NCI-H524 (cell line): ENCODE measurements around the gene ME3.
A peak's percentile ranks its signal among the peaks of the same experiment; 100 is the strongest.
"Not testable (repeated sequence)": the region's sequence is repeated elsewhere in the genome, so short reads cannot be mapped to it uniquely, and the experiment has no call there.

ENCODE experiments used
- DNase-seq, 2 experiments: peaks; one replicate each; lab custom pipeline; 2025; lab: John Stamatoyannopoulos, UW

ME3 gene

DNA sequence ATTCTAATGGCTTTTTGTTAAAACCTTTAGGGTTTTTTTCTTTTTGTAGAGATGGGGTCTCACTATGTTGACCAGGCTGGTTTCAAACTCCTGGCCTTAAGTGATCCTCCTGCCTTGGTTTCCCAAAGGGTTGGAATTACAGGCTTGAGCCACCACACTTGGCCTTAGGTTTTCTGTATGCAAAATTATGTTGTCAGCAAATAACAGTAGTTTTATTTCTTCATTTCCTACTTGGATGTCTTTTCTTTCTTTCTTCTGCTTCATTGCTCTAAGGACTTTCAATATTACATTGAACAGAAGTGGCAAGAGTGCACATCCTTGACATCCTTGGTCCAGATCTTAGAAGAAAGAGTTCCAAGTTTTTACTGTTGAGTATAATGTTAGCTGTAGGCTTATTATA is 245.0 kb downstream of the ME3 start:
- DNase-seq, result no peak

DNA sequence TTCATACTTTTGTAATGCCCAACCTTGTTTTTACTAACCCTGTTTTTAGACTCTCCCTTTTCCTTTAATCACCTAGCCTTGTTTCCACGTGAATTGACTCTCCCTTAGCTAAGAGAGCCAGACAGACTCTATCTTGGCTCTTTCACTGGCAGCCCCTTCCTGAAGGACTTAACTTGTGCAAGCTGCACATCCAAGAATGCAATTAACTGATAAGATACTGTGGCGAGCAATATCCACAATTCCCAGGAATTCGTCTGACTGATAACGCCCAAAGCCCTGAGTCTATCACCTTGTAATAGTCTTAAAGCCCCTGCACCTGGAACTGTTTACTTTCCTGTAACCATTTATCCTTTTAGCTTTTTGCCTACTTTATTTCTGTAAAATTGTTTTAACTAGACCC is 248.9 kb downstream of the ME3 start:
- DNase-seq, result not testable (repeated sequence)

- DNase-seq, result no peak
These were observed 250.0 kb downstream of the ME3 start for GRCh38 chr11:86422371-86422770.

- DNase-seq, result no peak
These were observed 250.5 kb downstream of the ME3 start for GRCh38 chr11:86421946-86422345.

DNA sequence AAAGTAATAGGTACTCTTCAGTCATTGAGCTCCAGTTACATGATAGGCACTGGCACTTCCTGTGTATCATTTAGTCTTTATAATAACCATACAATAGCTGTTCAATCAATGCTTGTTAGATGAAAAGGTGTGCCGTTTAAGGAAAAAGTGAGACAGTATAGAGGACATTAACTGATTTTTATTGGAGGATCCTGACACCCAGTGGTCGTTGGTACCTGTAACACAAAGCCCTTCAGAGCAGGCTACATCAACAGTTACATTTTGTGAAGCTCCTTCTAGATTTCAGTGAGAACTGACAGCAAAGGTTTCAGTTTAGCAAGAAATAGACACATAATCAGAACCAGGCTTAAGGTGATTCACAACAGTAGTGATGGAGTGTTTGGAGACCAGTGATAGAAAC is 253.5 kb downstream of the ME3 start:
- peak in 1 of 2 experiments; percentile 14 for DNase-seq

- DNase-seq, result no peak
These were observed 253.9 kb downstream of the ME3 start for GRCh38 chr11:86418513-86418912.

- no peak for DNase-seq
These were observed 254.3 kb downstream of the ME3 start for GRCh38 chr11:86418106-86418505.

- DNase-seq, result not testable (repeated sequence)
These were observed 255.5 kb downstream of the ME3 start for GRCh38 chr11:86416951-86417350.

GRCh38 chr11:86416494-86416893 is 255.9 kb downstream of the ME3 start:
- no peak for DNase-seq

DNA sequence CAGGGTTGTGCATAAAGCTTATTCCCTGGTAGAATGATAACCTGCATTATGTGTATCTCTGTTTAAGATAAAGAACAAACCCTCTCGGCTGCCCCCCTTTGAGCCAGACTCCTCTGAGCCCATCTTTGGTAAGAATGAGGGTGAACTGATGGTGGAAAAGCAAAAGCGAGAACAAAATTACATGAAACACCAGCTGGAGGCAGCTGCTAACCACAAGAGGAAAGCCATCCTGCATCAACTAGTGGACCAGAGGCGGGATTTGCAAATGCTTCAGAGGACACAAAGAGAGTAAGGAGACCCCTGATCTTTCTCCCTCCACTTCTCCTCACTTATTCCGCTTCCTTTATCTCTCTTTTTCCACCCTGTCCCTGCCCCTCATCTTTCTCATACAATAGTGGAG is 257.4 kb downstream of the ME3 start:
- DNase-seq, result no peak

GRCh38 chr11:86414032-86414431 is 258.4 kb downstream of the ME3 start:
- no peak for DNase-seq

DNA sequence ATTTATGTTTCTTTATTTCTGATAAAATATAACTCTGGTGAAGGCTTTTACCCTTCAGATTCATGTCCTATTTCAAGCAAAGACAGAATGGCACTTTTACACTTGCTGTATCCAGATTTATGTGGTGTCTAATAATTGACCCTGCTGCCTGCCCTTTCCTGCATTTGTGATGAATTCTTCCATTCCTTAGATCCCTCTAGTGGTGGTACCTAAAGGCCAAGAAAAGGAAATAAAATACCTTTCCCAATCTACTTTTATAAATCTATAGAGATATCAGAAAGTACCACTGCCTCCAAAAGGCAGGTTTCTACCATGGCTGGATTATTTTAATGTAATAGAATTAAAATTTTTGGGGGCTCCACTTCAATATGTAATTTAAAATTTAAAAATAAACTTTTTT is 263.6 kb downstream of the ME3 start:
- no peak for DNase-seq

GRCh38 chr11:86403458-86403857 is 269.0 kb downstream of the ME3 start:
- DNase-seq, result no peak

DNA sequence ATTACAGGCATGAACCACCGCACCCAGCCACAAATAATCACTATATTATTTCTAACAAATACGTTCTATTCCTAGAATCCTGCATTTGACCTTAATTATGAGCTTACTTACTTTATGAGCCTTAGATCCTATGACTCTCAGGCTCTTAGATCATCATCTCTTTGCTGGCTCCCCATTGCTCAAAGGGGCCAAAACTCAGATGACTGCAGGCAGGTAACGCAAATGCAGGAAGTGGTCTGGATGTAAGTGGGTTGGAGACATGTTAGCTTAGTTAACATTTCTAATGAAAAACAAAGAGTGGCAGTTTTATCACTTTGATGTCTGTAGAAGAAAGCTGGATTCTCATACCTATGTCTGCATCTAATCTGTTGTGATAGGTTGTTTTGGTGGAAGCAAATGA is 274.3 kb downstream of the ME3 start:
- DNase-seq, result no peak

DNA sequence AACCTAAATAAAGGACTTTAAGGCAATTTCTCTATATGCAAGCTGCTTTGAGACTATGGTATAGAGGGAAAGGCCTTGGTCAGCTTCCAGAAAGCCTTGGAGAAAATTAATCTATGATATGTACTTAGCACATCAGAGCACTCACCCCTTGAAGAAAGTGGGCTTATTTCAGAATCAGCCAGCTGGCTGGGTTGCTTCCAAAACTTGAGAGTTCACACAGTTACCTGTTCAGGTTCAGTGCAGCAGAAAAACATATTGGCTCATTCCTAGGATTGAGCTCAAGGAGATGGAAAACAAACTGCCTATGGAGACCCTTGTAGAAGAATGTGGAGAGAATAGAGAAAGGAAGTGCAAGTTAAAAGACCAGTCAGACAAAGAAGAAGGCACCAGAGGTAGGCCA is 275.1 kb downstream of the ME3 start:
- DNase-seq, result no peak

DNA sequence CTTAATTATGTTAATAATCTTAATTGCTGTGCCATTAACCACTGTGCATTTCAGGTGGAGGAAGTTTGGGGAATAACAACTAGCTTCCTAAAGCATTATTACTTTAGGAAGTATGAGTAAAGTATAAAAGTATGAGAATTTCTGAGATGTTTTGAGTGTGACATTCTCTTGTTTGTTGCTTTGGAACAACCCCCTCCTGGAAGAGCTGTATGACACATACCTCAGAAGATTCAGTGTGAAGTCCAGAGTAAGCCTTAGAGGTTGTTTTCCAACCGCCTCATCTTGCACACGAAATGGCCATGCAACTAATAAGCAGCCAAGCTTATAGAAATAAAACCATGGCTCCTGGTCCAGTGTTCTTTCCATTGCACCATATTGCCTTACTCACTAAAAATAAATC is 276.0 kb downstream of the ME3 start:
- no peak for DNase-seq

DNA sequence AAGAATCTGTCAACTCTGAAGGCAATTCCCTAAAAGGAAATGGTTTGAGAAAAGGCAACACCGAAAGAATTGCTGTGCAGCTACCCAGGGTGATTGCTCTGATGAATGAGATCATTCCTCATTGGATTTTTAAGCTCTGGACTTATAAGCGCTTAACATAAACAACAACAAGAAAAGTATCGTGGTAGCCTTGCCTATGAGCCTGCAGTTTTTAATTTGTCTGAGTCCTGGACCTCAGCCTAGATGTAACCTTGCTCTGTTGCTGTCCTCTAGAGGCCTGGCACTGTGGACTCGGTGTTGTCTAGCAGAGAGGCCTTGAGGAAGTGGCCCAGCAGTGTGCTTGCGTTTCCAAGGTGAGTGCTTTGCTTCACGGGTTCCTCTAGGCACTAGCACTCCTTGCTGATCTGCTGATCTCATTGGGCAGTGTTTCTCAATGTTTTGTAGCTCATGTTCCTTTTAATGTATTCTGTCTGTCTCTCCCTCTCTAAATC is 277.3 kb downstream of the ME3 start:
- DNase-seq, result no peak
